ENCODE data around the gene ENTPD8. TPM values are rescaled to one million over a fixed set of nuclear protein-coding genes. Genes with fewer than 3 reads are reported as not detected.

Gene ENTPD8
- total and polyA plus RNA-seq, 2 experiments from 2014 or later: 0.15 to 0.51 TPM

- no peaks in the 10 kb centered on the region for H3K9me3 ChIP-seq (ENCODE audit: low read depth)
- no peak overlapping the region for H3K27ac ChIP-seq
Measured at GRCh38 chr9:137446851-137447471, 5.8 kb upstream of the ENTPD8 start.

GRCh38 chr9:137445930-137446431 is 4.8 kb upstream of the ENTPD8 start:
- H3K27me3 ChIP-seq: peaks cover 20% of the 10 kb centered on the region
- no peaks in the 10 kb centered on the region for H3K9me3 ChIP-seq (ENCODE audit: low read depth)
- no peak for DNase-seq (ENCODE audit: low read depth in 1 of 2, low spot score in 1 of 2)
- no peak overlapping the region for H3K4me3 ChIP-seq
- H3K4me1 ChIP-seq (ENCODE audit: low read depth): no peaks in the 10 kb centered on the region
- H3K27ac ChIP-seq: no peak overlapping the region
- H3K36me3 ChIP-seq: no peaks in the 10 kb centered on the region
- no peak for TF ChIP-seq CTCF (IDR thresholded peaks at IDR 0.05; ENCODE audit: low read depth, low read length)

More at GRCh38 chr9:137446851-137447471, 5.8 kb upstream of the ENTPD8 start:
- Histone ChIP-seq H3K27me3 (peaks cover 13% of the 10 kb centered on the region), H3K36me3 (no peaks in the 10 kb centered on the region), H3K4me1 (ENCODE audit: low read depth) (no peaks in the 10 kb centered on the region), H3K4me3 (no peak overlapping the region)
- no peak for TF ChIP-seq CTCF (IDR thresholded peaks at IDR 0.05; ENCODE audit: low read depth, low read length)
- no peak for DNase-seq (ENCODE audit: low read depth in 1 of 2, low spot score in 1 of 2)

- Histone ChIP-seq H3K4me3 (no peak overlapping the region), H3K4me1 (ENCODE audit: low read depth) (no peaks in the 10 kb centered on the region), H3K27ac (no peak overlapping the region), H3K9me3 (ENCODE audit: low read depth) (no peaks in the 10 kb centered on the region), H3K27me3 (peaks cover 20% of the 10 kb centered on the region), H3K36me3 (no peaks in the 10 kb centered on the region)
- peak; percentile 74 to 75 for DNase-seq (ENCODE audit: low read depth in 1 of 2, low spot score in 1 of 2)
- TF ChIP-seq CTCF (IDR thresholded peaks at IDR 0.05; ENCODE audit: low read depth, low read length): peak; percentile 87
Measured at GRCh38 chr9:137445275-137445807, 4.2 kb upstream of the ENTPD8 start.

- H3K4me3 ChIP-seq: no peak overlapping the region
- H3K36me3 ChIP-seq: no peaks in the 10 kb centered on the region
- no peak for TF ChIP-seq CTCF (IDR thresholded peaks at IDR 0.05; ENCODE audit: low read depth, low read length)
- peaks cover 20% of the 10 kb centered on the region for H3K27me3 ChIP-seq
- no peaks in the 10 kb centered on the region for H3K4me1 ChIP-seq (ENCODE audit: low read depth)
- no peak for DNase-seq (ENCODE audit: low read depth in 1 of 2, low spot score in 1 of 2)
- H3K9me3 ChIP-seq (ENCODE audit: low read depth): no peaks in the 10 kb centered on the region
- H3K27ac ChIP-seq: no peak overlapping the region
Measured at GRCh38 chr9:137444106-137444790, 3.1 kb upstream of the ENTPD8 start.

- Histone ChIP-seq H3K27me3 (peaks cover 20% of the 10 kb centered on the region), H3K27ac (no peak overlapping the region), H3K4me1 (ENCODE audit: low read depth) (no peaks in the 10 kb centered on the region), H3K9me3 (ENCODE audit: low read depth) (no peaks in the 10 kb centered on the region), H3K4me3 (peak overlapping the region; percentile 34), H3K36me3 (no peaks in the 10 kb centered on the region)
- DNase-seq (ENCODE audit: low read depth in 1 of 2, low spot score in 1 of 2): no peak
- TF ChIP-seq CTCF (IDR thresholded peaks at IDR 0.05; ENCODE audit: low read depth, low read length): no peak
Measured at GRCh38 chr9:137441935-137442321, 771 bp upstream of the ENTPD8 start.

Data from cardiac muscle cell (in vitro differentiated cells and primary cell).